K562 (cell line): Measurements from ENCODE around the gene CDYL2. TPM values are rescaled to one million over a fixed set of nuclear protein-coding genes. Genes with fewer than 3 reads are reported as not detected.

Experiments
- ASH1L ChIP-seq: fragments of 450-650 bp; IDR thresholded peaks from 2 replicates; pipeline ENCODE4 v1.6.1; 2018; ENCODE audit warnings: borderline replicate concordance, mild to moderate bottlenecking, low read depth; ENCODE audit not compliant: partially characterized antibody
- BHLHE40 ChIP-seq: IDR thresholded peaks from 2 replicates; pipeline ENCODE4 v1.6.1; 2011; ENCODE audit warnings: low read length, improper control_type of control experiment
- CLOCK ChIP-seq: fragments of 250-450 bp; sonication (Bioruptor Pico); IDR thresholded peaks from 2 replicates; pipeline ENCODE4 v1.4.0; 2020; ENCODE audit warnings: mild to moderate bottlenecking, moderate library complexity, borderline replicate concordance
- E2F6 ChIP-seq, 2 experiments: IDR thresholded peaks; 2 replicates each; pipeline ENCODE4 v1.6.1; 2011; ENCODE audit warnings: borderline replicate concordance in 1 of 2, control low read depth in 1 of 2, low read depth in 1 of 2, low read length in 1 of 2, mild to moderate bottlenecking in 1 of 2, mixed read lengths in 1 of 2, moderate library complexity in 1 of 2; ENCODE audit not compliant: insufficient read depth in 1 of 2, insufficient read length in 1 of 2, poor library complexity in 1 of 2, severe bottlenecking in 1 of 2; ENCODE audit errors: extremely low read depth in 1 of 2
- MGA ChIP-seq: fragments of 450-650 bp; IDR thresholded peaks from 2 replicates; pipeline ENCODE4 v1.6.1; 2016; ENCODE audit warnings: mild to moderate bottlenecking, moderate library complexity
- NFE2 ChIP-seq: IDR thresholded peaks from 2 replicates; pipeline ENCODE4 v1.6.1; 2014; ENCODE audit warnings: antibody characterized with exemption, low read depth
- polyA plus RNA-seq, 8 experiments: library from polyadenylated mRNA; depleted of rRNA in 4 of 8; stranded (reverse) in 5 of 8; unstranded in 3 of 8; fragments of >200 nt; fragmentation: Nextera tagmentation in 2 of 8; fragmentation: Illumina TruSeq in 1 of 8; extraction: Ambion mirVana in 2 of 8; extraction: Trizol in 1 of 8; gene quantifications; 2 replicates each; pipeline versions ENCODE4 v1.2.1 to v1.2.3, GENCODE V29; 2011 to 2014; ENCODE audit warnings: inconsistent platforms in 1 of 8, missing spikeins in 1 of 8
- total RNA-seq, 7 experiments: library from RNA; depleted of rRNA in 6 of 7; stranded (reverse); fragments of >200 nt in 6 of 7; fragmentation: Illumina TruSeq in 2 of 7; extraction: Trizol in 2 of 7; gene quantifications; 2 replicates each; pipeline versions ENCODE4 v1.2.1 to v1.2.3, GENCODE V29; 2011 to 2021; ENCODE audit warnings: low replicate concordance in 1 of 7

CDYL2 gene
- total and polyA plus RNA-seq, 9 of the 15 experiments (the other 6 are each of a cell fraction or from before 2014, with no cell fraction given): under 0.01 to 0.04 (median 0.01) TPM; not detected in 6

GRCh38 chr16:80611930-80612327 lies 192.5 kb downstream of the CDYL2 start (continued):
- no peak for TF ChIP-seq CLOCK (CRISPR knock-in tag)
- peak; percentile 49 for TF ChIP-seq MGA
- TF ChIP-seq E2F6 (IDR thresholded peaks at IDR 0.05; ENCODE audit: borderline replicate concordance in 1 of 2, extremely low read depth in 1 of 2, insufficient read depth in 1 of 2, insufficient read length in 1 of 2, low read depth in 1 of 2, low read length in 1 of 2, poor library complexity in 1 of 2, severe bottlenecking in 1 of 2): peak in 1 of 2 experiments; percentile 8
- TF ChIP-seq NFE2: peak; percentile 75
- no peak for TF ChIP-seq ASH1L
- TF ChIP-seq BHLHE40: 0 out of 2 replicates have a peak, but pooled peaks have one; percentile 23
